Choroid plexus epithelial cell (primary cell): Measurements from ENCODE around the gene KRT71.
A peak's percentile ranks its signal among the peaks of the same experiment; 100 is the strongest.

Experiments used
- DNase-seq: peaks from one replicate; pipeline ENCODE4 v3.0.0-alpha.2; 2010; ENCODE audit warnings: low read depth
- H3K4me3 ChIP-seq: 2 replicates; pipeline ENCODE4 v1.5.1; 2011; ENCODE audit warnings: low read depth, mild to moderate bottlenecking, control low read depth, low read length, moderate library complexity
- CTCF ChIP-seq: conservative IDR thresholded peaks from 2 replicates; pipeline ENCODE4 v1.5.1; 2011; ENCODE audit warnings: low read depth, mild to moderate bottlenecking, control low read depth, inconsistent platforms, low read length, moderate library complexity

KRT71 gene

DNA sequence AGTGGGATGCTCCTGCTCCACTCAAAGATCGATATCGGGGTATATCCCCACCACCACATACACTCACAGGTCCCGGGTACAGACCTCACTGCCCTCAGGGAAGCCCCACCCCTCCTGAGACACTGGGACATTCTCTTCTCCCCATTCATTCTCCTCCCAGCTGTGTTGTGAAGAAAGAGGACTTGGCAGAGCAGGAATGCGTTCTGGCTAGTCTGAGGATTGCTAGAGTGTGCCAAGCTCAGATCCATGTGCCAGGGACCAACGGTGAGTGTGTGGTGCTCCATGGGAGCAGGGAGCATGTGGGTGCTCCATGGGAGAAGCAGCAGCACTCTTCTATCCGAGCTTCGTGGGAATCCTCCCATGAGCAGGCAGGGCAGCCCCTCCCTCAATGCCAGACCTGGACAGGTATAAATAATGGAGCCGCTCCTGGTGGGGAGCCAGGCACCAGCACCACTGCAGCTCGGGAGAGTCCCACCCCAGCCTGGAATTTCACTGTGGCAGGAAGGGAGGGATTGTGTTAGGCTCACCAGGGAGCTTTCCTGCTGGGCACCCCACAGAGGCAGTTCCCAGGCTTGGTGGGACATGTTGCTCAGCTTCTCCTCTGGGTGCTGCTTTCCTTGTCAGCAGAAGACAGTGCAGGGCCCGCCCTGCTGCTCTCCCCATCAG, 30.5 kb downstream of the KRT71 start:
- TF ChIP-seq CTCF = no peak
- no peak overlapping the region for H3K4me3 ChIP-seq
- DNase-seq = peak; percentile 10

DNA sequence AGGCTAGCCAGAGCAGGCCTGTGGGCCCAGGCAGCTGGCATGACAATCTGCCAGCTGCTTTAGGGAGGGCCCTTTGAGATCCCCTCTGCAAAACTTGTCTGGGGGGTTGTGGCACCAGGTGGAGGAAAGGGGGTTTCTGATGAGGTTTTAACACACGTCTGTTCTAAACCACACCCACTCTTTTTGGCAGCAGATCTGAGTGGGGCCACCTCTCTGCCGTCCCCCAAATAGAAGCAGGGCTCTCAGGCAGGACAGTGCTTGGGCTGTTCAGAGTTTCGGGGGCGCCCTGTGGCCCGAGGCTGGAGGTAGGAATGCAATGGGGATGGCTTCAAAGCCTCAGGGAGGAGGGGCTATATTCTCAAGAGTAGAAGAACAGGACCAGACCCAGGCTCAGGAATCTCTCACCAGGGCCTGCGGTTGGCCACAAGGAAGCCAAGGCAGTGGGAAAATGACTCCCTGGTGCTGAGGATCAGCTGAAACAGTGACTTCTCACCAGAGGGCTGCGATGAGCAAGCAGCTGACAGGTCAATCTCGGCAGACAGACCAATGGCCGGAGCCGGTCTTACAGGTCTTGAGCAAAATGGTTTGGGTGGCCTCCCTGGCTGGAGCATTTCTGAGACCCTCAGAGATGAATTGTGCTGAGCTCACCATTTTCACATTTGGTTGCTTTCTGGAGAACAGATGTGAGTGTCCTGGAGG, 31.2 kb downstream of the KRT71 start:
- H3K4me3 ChIP-seq = no peak overlapping the region
- no peak for TF ChIP-seq CTCF
- peak; percentile 65 for DNase-seq

- H3K4me3 ChIP-seq = no peak overlapping the region
- no peak for TF ChIP-seq CTCF
- peak; percentile 25 for DNase-seq
Measured at GRCh38 chr12:52521175-52521567, 31.8 kb downstream of the KRT71 start.

DNA sequence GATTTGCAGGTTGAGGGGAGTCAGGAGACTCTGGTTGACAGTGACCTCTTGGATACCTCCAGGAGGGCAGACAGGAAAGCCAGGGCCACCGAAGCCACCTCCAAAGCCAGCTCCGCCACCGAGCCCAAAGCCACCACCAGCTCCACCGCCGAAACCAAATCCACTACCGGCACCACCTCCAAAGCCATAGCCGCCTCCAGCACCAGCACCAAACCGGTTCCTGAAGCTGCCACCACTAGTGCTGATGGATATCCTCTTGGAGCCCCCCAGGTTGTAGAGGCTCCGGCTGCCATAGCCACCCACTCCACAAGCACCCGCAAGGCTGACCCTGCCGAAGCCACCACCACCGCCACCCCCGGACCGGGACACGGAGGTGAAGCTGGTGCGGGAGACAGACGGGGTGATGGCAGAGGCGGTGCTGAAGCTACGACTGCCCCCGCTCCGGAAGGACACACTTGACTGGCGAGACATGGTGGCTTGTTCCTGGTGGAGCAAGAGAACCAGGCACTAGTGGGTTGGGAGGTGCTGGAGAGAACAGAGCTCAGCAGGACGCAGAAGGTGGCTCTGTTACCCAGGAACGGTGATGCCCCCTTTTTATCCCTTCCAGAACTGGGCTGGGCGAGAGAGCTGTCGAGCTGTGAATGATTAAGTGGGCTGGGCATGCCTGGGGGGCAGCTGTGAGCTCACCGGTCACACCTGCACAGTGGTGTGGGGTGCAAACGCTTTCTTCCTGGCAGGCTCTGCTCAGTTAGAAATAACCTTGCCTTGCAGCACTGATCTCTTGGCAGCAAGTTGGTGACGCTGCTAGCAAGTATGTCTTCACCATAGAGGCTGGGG, 32.9 kb downstream of the KRT71 start, which contains the start of gene KRT5:
Gene KRT5 (minus strand): TSS at position 569 of the 837 bp plus-strand sequence. CDS start 98 bp downstream, at position 471.
- DNase-seq = no peak
- TF ChIP-seq CTCF = no peak
- no peak within 1 kb of the TSS for H3K4me3 ChIP-seq

GRCh38 chr12:52519387-52519703, 33.6 kb downstream of the KRT71 start:
- no peak overlapping the region for H3K4me3 ChIP-seq
- TF ChIP-seq CTCF = no peak
- DNase-seq = no peak

- no peak overlapping the region for H3K4me3 ChIP-seq
- DNase-seq = no peak
Measured at GRCh38 chr12:52518574-52519386, 34.2 kb downstream of the KRT71 start.

More at GRCh38 chr12:52518574-52519386, 34.2 kb downstream of the KRT71 start:
- no peak for TF ChIP-seq CTCF
